ENCODE results near the gene CATSPERD.

GRCh38 chr19:5821521-5822180, 101.2 kb downstream of the CATSPERD start:
- TF ChIP-seq CTCF (conservative IDR thresholded peaks at IDR 0.05) (no peak), EZH2 (IDR thresholded peaks at IDR 0.05; ENCODE audit: low read depth) (no peak)
